Measurements from ENCODE around the gene KCNQ4.

KCNQ4 gene

GRCh38 chr1:40844079-40844478, 60.5 kb downstream of the KCNQ4 start:
- no peak for DNase-seq

GRCh38 chr1:40844887-40845878, 61.6 kb downstream of the KCNQ4 start:
- peak; percentile 21 for DNase-seq

- no peak for DNase-seq
These were observed 62.3 kb downstream of the KCNQ4 start for GRCh38 chr1:40845895-40846294.

DNA sequence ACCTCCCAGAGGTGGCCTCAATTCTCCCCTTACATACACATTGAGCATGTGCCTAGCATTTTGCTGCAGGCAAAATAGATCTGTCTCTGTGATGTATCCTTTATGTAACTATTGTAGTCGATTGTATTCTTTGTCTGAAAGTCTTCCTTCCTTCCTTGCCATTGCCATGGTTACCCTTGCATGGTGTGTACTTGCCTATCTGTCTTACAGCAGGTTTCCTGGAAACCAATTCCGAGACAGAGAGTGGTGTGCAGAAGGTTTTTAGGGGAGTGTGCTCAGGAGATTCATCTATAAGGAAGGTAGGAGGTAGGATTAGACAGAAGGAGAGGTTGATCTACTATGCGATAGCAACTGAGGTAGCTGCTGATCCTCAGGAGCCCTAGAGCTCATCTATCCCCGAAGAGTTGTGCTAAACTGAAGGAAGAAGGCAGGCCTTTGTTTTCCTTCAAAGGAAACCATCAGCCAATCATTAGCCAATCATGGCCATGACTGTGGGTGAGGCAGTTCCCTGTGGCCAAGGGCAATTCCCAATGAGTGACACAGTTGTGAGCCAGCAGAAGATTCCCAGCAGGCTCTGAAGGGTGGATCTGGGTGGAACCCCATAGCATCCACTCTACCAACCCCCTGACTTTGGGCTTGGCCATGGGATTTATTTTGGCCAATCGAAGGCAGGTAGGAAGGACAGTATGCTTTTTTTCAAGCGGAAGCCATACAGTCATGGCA, 63.6 kb downstream of the KCNQ4 start:
- no peak for DNase-seq

GRCh38 chr1:40848530-40849189, 65.1 kb downstream of the KCNQ4 start:
- peak; percentile 88 for DNase-seq

DNA sequence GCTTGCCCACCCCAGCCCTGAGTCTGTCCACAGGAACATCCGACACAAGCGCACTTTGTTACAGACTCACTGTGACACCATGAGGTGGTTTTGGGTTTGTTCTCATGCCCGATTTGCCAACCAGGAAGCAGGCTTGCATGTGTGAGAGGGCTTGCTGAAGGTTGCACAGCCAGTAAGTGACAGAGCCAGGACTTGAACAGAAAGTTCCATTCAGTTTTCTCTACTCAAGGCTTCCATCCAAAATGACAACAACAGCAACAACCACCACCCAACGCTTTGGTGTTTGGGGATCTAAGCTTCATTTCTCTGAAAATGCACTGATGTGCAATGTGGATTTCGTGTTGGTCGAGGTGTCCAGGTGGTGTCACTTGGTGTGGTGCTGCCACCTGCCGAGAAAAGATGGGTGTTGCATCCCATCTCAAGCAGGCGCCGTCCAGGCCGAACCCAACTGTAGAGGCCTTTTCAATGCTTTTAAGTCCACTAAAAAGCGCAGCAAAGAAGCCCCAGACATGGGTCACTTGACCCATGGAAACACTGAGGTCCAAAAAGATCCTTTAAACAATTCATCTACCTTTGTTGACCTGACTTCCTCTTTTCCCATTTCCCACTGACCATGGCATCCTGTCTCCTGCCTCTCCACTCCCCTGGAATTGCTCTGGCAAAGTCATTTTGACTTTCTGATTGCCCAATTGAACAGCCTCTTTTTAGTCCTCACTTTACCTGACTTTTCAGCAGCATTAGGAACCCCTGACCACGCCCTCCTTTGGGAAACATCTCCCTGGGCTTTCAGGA, 66.4 kb downstream of the KCNQ4 start:
- peak; percentile 58 for DNase-seq

DNA sequence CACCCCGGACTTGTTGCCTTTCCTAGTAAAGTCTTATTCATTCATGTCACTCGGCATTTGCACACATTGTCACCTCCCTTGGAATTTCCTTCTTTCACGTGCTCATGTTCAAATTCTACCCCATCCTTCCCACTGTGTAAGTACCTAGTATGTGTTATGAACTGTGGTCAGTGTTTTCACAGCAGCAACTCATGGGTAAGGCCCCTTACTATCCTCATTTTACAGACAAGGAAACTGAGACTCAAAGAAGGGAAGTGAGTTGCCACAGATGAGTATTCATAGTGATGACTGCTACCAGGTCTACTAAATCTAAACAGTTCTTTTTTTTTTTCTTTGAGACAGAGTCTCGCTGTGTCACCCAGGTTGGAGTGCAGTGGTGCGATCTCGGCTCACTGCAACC, 68.1 kb downstream of the KCNQ4 start:
- DNase-seq = no peak

DNA sequence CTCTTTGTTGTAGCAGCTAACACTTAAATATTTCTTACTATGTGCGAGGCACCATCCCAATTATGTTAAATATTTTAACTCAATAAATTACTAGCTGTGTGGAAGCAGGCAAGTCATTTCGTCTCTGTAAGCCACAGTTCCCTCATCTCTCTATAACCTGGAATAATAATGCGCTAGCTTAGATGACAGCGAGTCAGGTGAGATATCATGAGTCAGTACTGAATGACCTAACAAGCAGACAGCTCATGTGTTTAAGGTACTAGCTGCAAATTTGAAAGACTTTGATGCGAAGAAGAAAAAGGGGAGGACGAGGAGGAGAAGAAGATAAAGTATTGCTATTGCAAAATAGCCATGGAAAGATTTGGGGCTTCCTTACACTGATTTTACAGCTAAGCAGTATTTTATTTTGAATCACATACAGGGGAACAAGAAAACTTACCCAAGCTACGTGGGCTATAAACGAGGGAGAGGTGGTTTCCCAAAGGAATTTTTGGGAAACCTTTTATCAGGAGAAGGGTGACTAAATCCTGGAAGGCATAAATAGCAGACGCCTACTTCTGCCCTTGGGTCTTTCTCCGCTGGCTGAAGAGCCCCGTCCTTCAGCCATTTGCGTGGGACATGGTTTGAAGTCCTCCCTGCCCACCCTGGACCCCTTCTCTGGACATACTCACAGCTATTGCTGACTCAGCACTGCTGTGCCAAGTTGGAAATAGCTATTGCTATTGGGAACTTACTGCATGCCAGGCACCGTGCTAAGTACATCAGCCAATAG, 69.7 kb downstream of the KCNQ4 start:
- DNase-seq = no peak

DNA sequence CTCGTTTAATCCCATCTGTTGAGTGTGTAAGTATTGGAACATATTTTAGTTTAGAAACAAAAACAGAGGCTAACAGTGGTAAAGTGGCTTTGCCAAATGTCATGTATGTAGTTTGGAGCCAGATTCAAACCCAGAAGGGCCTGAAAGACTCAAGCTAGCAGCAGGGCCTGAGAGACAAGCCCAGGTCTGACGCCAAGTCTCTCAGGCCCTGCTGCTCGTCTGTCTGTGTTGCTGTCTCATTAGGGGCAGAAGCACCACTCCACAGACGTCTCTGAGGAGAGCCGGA, 70.2 kb downstream of the KCNQ4 start:
- no peak for DNase-seq

DNA sequence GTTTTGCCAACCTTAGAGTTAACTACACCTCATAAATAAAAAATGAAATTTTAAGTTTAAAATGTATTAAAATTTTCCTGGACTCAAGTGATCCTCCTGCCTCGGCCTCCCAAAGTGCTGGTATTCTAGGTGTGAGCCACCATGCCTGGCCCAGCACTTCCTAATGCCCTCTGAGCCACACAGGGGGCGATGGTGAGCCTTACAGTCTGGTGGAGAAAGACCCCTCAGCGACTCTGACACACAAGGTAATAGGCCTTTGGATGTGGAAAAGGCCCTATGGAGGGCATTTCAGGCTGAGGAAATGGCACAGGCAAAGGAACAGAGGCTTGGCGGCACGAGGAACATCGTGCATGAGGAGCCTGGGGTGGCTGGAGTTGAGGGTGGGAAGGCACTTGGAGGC, 71.9 kb downstream of the KCNQ4 start:
- DNase-seq = no peak

DNA sequence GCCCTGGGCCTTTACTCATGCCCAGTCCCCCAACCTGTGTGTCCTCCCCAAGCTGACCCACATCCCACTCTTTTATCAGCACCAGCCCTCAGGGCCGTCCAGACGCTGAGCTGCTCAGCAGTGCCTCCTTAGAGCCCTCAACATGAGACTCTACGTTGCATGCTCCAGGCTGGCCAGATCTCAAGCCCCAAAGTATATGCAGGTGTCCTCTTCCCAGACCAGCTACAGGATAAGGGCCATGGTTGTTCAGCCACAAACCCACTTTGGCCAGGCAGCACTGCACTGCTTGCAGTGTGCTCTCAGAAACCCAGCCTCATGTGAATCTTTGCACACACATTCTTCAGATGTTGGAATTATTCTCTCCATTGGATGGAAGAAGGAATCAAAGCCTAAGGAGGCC, 72.5 kb downstream of the KCNQ4 start:
- no peak for DNase-seq

- DNase-seq = no peak
These were observed 73.2 kb downstream of the KCNQ4 start for GRCh38 chr1:40856656-40857302.

DNA sequence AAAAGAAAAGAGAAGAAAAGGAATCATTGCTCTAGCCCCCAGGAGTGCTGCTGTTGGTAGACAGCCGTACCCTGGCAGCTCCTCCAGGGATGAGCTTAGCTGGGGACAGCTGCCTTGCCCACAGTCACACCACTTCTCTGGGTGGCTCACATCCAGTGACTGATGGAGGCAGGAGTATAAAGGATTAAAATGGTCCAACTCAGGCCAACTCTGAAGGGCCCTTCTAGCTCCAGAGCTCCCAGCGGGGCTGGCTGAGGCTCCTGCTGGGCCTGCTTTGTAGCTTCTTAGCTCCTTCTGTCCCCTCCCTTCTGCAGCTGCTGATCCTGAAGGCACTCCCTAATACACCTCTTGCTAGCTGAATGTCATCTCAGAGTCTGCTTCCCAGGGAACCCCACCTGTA, 74.2 kb downstream of the KCNQ4 start:
- no peak for DNase-seq

GRCh38 chr1:40858856-40859416, 75.3 kb downstream of the KCNQ4 start:
- DNase-seq = no peak

- no peak for DNase-seq
These were observed 77.2 kb downstream of the KCNQ4 start for GRCh38 chr1:40860706-40861223.

GRCh38 chr1:40861224-40862003, 77.8 kb downstream of the KCNQ4 start:
- DNase-seq = peak; percentile 14

DNA sequence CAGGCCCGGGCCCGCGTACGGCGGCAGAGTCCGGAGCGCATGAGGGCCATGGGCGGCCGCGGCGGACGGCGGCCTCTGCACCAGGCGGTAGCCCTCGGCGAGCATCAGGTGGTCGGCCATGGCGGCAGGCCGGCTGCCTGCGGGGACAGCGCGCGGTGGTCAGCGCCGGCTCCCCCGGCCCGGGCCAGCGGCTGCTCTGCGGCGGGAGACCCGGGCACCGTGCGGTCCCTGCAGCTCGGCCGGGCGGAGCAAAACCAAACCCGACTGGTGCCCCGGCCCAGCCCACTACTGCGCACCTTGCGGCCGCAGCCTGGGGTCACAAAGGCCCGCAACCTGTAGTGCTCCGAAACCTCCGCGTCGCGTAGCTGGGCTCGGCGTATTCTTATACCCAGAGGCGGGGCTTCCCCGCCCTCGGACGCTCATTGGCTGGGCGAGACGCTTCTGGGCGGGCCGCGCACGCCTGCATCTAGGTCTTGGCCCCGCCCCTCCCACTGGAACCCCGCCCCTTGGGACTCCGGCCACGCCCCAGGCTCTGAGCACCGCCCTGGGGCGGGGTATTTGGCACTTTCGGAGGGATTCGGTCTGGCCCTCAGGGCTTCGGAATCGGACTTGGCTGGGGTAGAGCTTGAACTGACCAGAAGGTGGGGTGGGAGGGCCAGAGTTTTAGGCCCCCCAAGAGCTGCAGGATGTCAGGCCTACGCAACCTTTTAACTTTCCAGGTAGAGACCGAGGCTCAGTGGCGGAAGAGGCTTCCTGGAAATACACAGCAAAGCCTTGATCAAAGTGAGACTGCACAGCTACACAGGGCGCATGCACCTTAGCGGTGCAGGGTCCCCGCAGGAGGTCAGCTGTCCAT, 78.6 kb downstream of the KCNQ4 start, which contains the start of gene CITED4:
CITED4 (minus strand) TSS at position 356 of the 856 bp plus-strand sequence; CDS start at position 120, 236 bp downstream.
- peak; percentile 98 for DNase-seq

DNA sequence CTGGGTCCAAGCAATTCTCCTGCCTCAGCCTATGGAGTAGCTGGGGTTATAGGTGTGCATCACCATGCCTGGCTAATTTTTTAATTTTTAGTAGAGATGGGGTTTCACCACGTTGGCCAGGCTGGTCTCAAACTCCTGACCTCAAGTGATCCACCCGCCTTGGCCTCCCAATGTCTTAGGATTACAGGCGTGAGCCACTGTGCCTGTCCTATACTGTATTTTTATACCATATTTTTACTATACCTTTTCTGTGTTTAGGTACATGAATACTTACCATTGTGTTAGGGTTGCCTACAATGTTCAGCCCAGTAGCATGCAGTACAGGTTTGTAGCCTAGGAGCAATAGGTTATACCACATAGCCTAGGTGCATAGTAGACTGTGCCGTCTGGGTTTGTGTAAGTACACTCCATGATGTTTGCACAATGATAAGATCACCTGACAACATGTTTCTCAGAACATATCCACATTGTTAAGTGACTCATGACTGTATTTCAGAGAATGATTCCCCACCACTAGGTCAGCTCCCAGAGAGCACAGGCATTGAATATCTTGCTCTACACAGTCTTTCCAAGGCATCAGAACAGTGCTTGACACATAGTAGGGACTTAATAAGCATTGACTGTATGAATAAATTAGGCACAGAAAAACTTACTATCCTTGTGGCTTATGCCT, 84.6 kb downstream of the KCNQ4 start:
- peak; percentile 35 for DNase-seq

All from NCI-H774 (cell line).